Astrocyte (in vitro differentiated cells and primary cell): ENCODE data around the gene CSTF1. TPM values are rescaled to one million over a fixed set of nuclear protein-coding genes. Genes with fewer than 3 reads are reported as not detected.

Experiments used
- DNase-seq: peaks from one replicate; pipeline ENCODE4 v3.0.0-alpha.2; 2010; ENCODE audit warnings: low read depth
- FAIRE-seq: peaks from 2 replicates; lab custom pipeline; 2011; peaks lifted over from hg19 to GRCh38; lab: Jason Lieb, UNC
- H2AFZ ChIP-seq: 2 replicates; pipeline ENCODE4 v1.6.0; 2012; ENCODE audit warnings: low read depth, low read length, inconsistent platforms
- H3K27ac ChIP-seq: 2 replicates; pipeline ENCODE4 v1.5.1; 2011; ENCODE audit warnings: low read depth, low read length, inconsistent platforms
- H3K27me3 ChIP-seq: 2 replicates; pipeline ENCODE4 v1.6.0; 2011; ENCODE audit warnings: low read length, inconsistent platforms; ENCODE audit not compliant: insufficient read depth
- H3K36me3 ChIP-seq: 2 replicates; pipeline ENCODE4 v1.5.1; 2011; ENCODE audit warnings: low read length, inconsistent platforms; ENCODE audit not compliant: insufficient read depth
- H3K4me1 ChIP-seq: 2 replicates; pipeline ENCODE4 v1.5.1; 2011; ENCODE audit warnings: low read length, inconsistent platforms; ENCODE audit not compliant: insufficient read depth
- H3K4me2 ChIP-seq: 2 replicates; pipeline ENCODE4 v1.6.0; 2012; ENCODE audit warnings: low read length, inconsistent platforms
- H3K4me3 ChIP-seq: 2 replicates; pipeline ENCODE4 v1.5.1; 2011; ENCODE audit warnings: low read depth, mild to moderate bottlenecking, low read length, inconsistent platforms; ENCODE audit not compliant: insufficient read depth
- H3K79me2 ChIP-seq: 2 replicates; pipeline ENCODE4 v1.6.0; 2012; ENCODE audit warnings: mild to moderate bottlenecking, low read length, inconsistent platforms; ENCODE audit not compliant: insufficient read depth
- H3K9ac ChIP-seq: 2 replicates; pipeline ENCODE4 v1.6.0; 2012; ENCODE audit warnings: mild to moderate bottlenecking, low read length, inconsistent platforms
- H3K9me3 ChIP-seq: 2 replicates; pipeline ENCODE4 v1.5.1; 2012; ENCODE audit warnings: low read depth, mild to moderate bottlenecking, low read length, inconsistent platforms; ENCODE audit not compliant: insufficient read depth
- H4K20me1 ChIP-seq: 2 replicates; pipeline ENCODE4 v1.6.0; 2012; ENCODE audit warnings: low read length, inconsistent platforms; ENCODE audit not compliant: insufficient read depth
- H3K27ac Mint-ChIP-seq: one replicate; pipeline ENCODE4 v1.8.0; 2021; ENCODE audit warnings: mild to moderate bottlenecking, mixed read lengths; ENCODE audit not compliant: unreplicated experiment
- H3K27me3 Mint-ChIP-seq: one replicate; pipeline ENCODE4 v1.8.0; 2021; ENCODE audit warnings: low read depth, mixed read lengths; ENCODE audit not compliant: unreplicated experiment
- H3K36me3 Mint-ChIP-seq: one replicate; pipeline ENCODE4 v1.8.0; 2021; ENCODE audit warnings: low read depth, mixed read lengths; ENCODE audit not compliant: unreplicated experiment
- H3K4me1 Mint-ChIP-seq: one replicate; pipeline ENCODE4 v1.8.0; 2021; ENCODE audit warnings: low read depth, mixed read lengths; ENCODE audit not compliant: unreplicated experiment
- H3K4me3 Mint-ChIP-seq: one replicate; pipeline ENCODE4 v1.8.0; 2021; ENCODE audit warnings: mild to moderate bottlenecking, moderate library complexity, mixed read lengths; ENCODE audit not compliant: unreplicated experiment
- H3K9me3 Mint-ChIP-seq: one replicate; pipeline ENCODE4 v1.8.0; 2021; ENCODE audit warnings: mild to moderate bottlenecking, mixed read lengths; ENCODE audit not compliant: unreplicated experiment
- CTCF ChIP-seq: IDR thresholded peaks from 2 replicates; pipeline ENCODE4 v1.5.1; 2011; ENCODE audit warnings: low read depth, mild to moderate bottlenecking, inconsistent platforms, low read length, moderate library complexity; ENCODE audit not compliant: insufficient read depth
- EZH2 ChIP-seq: IDR thresholded peaks from 2 replicates; pipeline ENCODE4 v1.6.1; 2012; ENCODE audit warnings: mild to moderate bottlenecking, low read length, inconsistent platforms; ENCODE audit not compliant: insufficient read depth
- total RNA-seq: library from RNA; stranded (reverse); gene quantifications from 2 replicates; pipeline ENCODE4 v1.2.1, GENCODE V29; 2021

CSTF1 gene
- total RNA-seq, 1 donor from 2014 or later: 30.3 TPM

- Histone ChIP-seq H3K4me3 (no peak overlapping the region), H3K79me2 (no peaks in the 10 kb centered on the region), H4K20me1 (no peaks in the 10 kb centered on the region), H3K9ac (peak overlapping the region; percentile 39), H3K4me2 (peak overlapping the region; percentile 45), H2AFZ (no peak overlapping the region), H3K9me3 (no peaks in the 10 kb centered on the region), H3K27ac (peak overlapping the region; percentile 78), H3K27me3 (no peaks in the 10 kb centered on the region), H3K36me3 (no peaks in the 10 kb centered on the region), H3K4me1 (peaks cover 41% of the 10 kb centered on the region)
- peak overlapping the region; percentile 24 for H3K27ac Mint-ChIP-seq
- DNase-seq (no peak), FAIRE-seq (no peak)
- TF ChIP-seq EZH2: no peak
- TF ChIP-seq CTCF: no peak
- no peak overlapping the region for H3K4me3 Mint-ChIP-seq
- H3K27me3 Mint-ChIP-seq: no peaks in the 10 kb centered on the region
- peaks cover 35% of the 10 kb centered on the region for H3K4me1 Mint-ChIP-seq
- H3K9me3 Mint-ChIP-seq: peaks cover 4% of the 10 kb centered on the region
- no peaks in the 10 kb centered on the region for H3K36me3 Mint-ChIP-seq
These were observed 38.0 kb downstream of the CSTF1 start for GRCh38 chr20:56430461-56430860.

- no peak overlapping the region for H3K9ac ChIP-seq
- peaks cover 41% of the 10 kb centered on the region for H3K4me1 ChIP-seq
- no peaks in the 10 kb centered on the region for H3K36me3 Mint-ChIP-seq
- no peak for TF ChIP-seq EZH2
- no peak for TF ChIP-seq CTCF
- no peaks in the 10 kb centered on the region for H3K79me2 ChIP-seq
- H3K27ac Mint-ChIP-seq: no peak overlapping the region
- no peak overlapping the region for H3K4me3 ChIP-seq
- H3K36me3 ChIP-seq: no peaks in the 10 kb centered on the region
- no peaks in the 10 kb centered on the region for H3K27me3 Mint-ChIP-seq
- no peak for DNase-seq
- H3K4me2 ChIP-seq: no peak overlapping the region
- H3K4me1 Mint-ChIP-seq: peaks cover 35% of the 10 kb centered on the region
- H3K9me3 ChIP-seq: no peaks in the 10 kb centered on the region
- no peaks in the 10 kb centered on the region for H4K20me1 ChIP-seq
- FAIRE-seq: no peak
- peaks cover 4% of the 10 kb centered on the region for H3K9me3 Mint-ChIP-seq
- no peak overlapping the region for H2AFZ ChIP-seq
- H3K27me3 ChIP-seq: no peaks in the 10 kb centered on the region
- H3K27ac ChIP-seq: no peak overlapping the region
- H3K4me3 Mint-ChIP-seq: no peak overlapping the region
These were observed 38.5 kb downstream of the CSTF1 start for GRCh38 chr20:56430957-56431356.

- H4K20me1 ChIP-seq: no peaks in the 10 kb centered on the region
- DNase-seq (no peak), FAIRE-seq (no peak)
- no peak overlapping the region for H3K27ac ChIP-seq
- H3K9me3 ChIP-seq: no peaks in the 10 kb centered on the region
- H3K27me3 Mint-ChIP-seq: no peaks in the 10 kb centered on the region
- no peak overlapping the region for H2AFZ ChIP-seq
- H3K4me2 ChIP-seq: no peak overlapping the region
- no peak overlapping the region for H3K4me3 Mint-ChIP-seq
- no peak overlapping the region for H3K4me3 ChIP-seq
- H3K27ac Mint-ChIP-seq: no peak overlapping the region
- TF ChIP-seq EZH2 (no peak), CTCF (no peak)
- peaks cover 41% of the 10 kb centered on the region for H3K4me1 ChIP-seq
- H3K36me3 ChIP-seq: no peaks in the 10 kb centered on the region
- H3K79me2 ChIP-seq: no peaks in the 10 kb centered on the region
- peaks cover 35% of the 10 kb centered on the region for H3K4me1 Mint-ChIP-seq
- no peak overlapping the region for H3K9ac ChIP-seq
- H3K27me3 ChIP-seq: no peaks in the 10 kb centered on the region
- peaks cover 4% of the 10 kb centered on the region for H3K9me3 Mint-ChIP-seq
- no peaks in the 10 kb centered on the region for H3K36me3 Mint-ChIP-seq
These were observed 39.0 kb downstream of the CSTF1 start for GRCh38 chr20:56431471-56431870.
